Activated CD4-positive, alpha-beta T cell treated with anti-CD3 and anti-CD28 coated beads, Interleukin-2, amount 50 U/mL, for 48 hours (primary cell): ENCODE data around the gene FAM111A.
A peak's percentile ranks its signal among the peaks of the same experiment; 100 is the strongest.

ENCODE experiments used
- DNase-seq, 2 experiments: peaks; one replicate each; pipeline ENCODE4 v3.0.0-alpha.2; 2020

Gene FAM111A

DNA sequence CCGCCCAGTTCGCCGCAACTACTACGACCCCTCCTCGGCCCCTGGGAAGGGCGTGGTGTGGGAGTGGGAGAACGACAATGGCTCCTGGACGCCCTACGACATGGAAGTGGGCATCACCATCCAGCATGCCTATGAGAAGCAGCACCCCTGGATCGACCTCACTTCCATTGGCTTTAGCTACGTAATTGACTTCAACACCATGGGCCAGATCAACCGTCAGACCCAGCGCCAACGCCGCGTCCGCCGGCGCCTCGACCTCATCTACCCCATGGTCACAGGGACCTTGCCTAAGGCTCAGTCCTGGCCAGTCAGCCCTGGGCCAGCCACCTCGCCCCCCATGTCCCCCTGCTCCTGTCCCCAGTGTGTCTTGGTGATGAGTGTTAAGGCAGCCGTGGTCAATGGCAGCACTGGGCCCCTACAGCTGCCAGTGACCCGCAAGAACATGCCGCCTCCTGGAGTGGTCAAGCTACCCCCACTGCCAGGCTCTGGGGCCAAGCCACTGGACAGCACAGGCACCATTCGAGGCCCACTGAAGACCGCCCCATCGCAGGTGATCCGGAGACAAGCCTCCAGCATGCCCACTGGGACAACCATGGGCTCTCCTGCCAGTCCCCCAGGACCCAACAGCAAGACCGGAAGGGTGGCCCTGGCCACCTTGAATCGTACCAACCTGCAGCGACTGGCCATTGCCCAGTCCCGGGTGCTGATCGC, 39.2 kb downstream of the FAM111A start:
- DNase-seq, result no peak

DNA sequence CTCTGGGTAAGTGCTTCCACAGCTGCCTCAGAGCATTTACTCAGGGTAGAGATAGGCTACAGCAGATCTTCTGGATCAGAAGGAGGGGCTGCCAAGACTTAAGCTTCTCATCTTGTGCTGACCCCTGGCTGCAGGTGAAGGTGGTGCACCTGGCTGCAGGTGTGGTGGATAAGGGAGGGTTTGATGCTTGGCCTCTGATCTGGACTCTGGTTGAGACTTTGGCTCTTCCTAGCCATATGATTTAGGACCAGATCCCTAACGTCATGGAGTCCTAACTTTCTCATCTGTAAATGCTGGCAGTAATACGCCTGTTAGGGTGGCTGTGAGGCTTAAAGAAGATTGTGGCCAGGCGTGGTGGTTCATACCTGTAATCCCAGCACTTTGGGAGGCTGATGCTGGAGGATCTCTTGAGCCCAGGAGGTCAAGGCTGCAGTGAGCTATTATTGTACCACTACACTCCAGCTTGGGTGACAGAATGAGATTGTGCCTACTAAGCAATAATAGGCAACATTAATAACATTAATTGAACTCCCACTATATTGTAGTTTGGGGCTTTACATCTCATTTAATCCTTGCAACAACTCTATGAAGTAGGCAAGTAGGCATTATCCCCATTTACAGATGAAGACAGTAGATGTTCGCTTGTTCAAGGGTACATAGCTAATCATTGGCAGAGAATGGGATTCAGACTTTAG, 39.9 kb downstream of the FAM111A start:
- DNase-seq, result no peak

DNA sequence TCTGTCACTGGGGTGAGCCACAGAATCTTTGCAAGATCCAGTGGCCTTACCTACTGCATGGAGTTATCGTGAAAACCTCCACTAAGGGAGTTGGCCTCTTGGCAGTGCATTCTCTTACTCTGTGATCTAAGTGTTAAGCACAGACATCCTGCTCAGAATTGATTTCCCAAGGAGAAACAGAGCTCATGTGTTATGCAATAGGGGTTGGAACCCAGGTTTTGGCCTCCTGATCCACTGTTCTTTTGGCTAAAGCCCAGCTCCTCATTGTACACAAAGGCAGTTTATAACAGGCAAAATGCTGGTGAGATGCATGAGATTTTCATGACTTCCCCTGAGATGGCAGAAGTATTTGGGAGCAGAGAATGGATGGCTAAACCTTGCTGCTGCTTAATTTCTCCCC, 41.1 kb downstream of the FAM111A start:
- no peak for DNase-seq

DNA sequence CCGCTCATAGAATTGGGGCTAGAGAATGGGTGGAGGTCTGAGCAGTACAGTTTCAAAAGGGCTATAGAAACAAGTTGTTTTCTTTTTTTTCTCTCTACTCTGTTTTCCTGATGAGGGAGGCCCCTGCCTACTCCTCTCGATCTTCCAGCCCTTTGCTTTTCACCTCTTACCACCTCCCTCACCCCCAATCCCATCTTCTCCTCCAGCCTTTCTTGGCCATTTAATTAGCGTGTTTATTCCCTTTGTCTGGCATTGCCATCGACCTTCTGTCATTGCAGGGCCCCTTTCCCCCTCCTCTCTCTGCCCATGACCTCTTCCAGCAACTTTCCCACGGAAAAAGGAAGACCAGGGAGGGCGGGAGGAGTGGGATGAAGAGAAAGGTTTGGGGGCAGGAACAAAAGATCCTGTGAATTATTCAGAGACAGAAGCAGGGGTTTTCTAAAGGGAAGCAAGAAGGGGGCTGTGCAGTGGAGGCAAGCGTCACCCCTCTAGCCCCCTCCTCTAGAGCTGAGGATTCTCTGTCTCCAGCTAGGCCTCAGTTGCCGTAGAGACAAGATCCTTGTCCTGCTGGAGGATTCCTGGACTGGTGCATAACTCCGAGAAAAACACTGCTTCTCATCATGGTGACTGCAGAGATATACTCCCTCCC, 42.2 kb downstream of the FAM111A start:
- DNase-seq, result no peak

DNA sequence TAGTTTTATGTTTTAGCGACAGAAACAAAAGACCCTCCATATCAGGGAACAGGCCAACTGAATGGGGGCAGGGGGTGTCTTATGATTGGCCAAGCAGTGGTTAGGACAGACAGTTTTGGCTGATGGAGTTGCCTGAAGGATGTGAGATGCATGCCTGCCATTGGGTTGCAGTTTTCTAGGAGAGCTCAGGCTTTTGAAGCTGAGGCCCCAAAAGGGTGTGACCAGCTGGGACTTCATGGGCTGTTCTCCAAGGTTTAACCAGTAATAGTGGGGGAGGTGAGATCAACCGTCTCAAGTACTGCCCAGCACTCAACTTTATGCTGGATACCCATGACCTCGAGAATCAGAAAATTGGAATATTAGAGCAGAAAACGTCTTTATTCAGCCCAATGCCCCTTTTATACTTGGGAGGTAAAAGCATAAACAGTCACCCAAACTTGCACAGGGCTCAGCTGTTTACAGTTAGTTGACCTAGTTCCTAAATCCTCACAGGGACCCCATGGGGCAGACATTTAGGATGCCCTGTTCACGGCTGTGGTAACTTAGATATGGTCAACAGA, 42.8 kb downstream of the FAM111A start:
- no peak for DNase-seq

DNA sequence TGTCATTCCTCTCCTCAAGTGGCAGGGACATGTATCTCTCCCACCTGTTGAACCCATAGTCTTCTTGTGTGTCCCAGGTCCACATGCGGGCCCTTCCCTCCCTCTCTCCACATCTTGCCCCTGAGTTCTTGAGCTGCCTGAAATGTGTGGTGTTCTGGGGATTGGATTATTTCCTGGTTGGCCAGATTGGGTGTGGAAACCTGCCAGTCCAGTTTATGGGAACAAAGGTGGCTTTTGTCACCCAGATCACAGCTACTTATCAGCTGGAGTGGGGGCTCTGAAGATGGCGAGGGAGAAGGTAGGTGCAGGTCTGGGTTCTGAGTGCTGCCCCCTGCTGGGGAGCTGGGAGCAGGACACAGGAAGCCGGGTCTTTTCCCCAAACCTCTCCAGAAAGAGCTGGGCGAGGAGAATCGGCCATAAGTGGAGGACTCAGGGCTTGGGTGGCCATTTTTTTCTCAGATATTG, 43.5 kb downstream of the FAM111A start:
- DNase-seq, result peak; percentile 55 to 64

DNA sequence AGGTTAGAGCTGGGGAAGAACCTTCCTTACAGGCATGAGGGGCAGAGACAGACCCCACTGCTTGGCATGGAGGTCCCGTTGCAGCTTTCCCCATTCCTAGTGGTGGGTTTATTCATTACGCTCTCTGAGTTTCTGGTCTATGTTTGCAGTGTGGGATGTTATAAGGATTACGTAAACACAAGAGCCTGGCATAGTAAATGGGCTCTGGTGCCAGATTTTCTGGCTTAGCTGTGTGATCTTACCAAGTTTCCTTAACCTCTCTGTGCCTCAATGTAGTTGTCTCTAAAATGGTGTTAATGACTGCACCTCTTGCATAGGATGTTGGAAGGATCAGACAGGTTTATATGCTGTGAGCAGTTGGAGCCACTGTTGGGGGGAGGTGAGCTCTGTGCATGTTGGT, 44.4 kb downstream of the FAM111A start:
- DNase-seq, result no peak

DNA sequence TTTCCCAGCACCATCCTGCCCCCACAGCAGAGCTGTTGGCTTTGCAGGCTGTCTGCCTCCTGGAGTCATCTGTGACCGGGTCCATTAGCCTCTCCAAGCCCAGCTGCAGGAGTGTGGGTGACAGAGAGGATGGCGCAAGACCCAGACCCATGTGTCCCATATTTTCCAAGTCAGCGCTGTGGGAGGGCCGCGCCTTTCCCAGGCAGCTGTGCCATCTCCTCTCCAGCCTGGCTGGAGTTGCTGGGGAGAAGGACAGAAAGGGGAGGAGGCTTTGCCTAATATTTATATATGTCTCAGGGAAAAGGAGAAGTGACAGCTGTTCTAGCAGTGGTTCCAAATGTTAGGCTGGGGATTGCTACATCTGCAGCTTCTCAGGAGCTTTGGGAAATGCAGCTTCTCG, 44.9 kb downstream of the FAM111A start:
- no peak for DNase-seq

DNA sequence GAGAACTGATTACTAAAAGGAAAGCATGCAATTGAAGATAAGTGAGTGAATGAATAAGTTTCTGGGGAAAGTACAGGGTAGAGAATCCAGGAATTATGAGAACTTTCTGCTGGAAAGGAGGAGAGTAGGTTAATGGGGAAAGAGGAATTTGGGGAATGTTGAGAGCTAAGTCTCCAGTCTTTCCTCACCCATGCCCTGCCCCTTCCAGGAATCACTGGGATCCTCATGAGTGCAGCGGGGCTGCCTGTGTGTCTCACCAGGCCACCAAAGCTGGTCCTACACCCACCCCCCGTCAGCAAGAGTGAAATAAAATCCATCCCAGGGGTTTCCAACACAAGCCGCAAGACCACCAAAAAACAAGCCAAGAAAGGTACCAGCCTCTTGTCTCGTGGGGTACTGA, 46.3 kb downstream of the FAM111A start:
- no peak for DNase-seq

DNA sequence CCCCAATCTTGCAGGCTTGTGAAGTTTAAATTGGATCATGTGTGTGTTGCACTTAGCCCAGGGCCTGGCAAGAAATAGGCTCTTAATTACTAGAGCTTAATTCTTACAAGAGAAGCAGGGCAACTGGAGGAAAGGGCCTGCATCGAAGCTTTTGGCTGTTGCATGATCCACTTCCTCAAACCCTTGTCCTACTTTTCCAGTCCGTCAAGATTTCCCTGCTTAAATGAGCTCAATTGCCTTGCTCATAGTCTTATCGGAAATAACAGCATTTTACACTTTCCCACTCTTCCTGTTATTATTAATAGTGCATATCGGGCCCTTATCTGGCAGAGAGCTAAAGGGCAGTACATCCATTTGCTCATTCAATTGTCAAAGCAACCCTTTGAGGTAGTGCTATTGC, 47.3 kb downstream of the FAM111A start:
- no peak for DNase-seq

DNA sequence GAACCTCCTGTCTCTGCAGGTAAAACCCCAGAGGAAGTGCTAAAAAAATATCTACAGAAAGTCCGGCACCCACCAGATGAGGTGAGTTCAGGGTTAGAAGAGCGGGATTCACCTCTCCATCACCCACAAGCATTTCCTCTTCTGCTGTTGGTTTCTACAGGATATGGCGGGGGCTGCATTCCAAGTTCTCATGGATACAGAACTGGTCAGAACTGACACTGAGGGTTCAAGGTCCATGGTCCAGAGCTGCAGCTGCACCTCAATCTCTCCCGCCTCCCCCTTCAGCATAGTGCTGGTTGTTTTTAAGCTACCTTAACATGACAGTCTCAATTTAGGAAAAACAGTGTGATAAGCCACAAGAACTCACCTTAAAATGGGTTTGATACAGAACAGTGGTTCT, 48.4 kb downstream of the FAM111A start:
- no peak for DNase-seq

DNA sequence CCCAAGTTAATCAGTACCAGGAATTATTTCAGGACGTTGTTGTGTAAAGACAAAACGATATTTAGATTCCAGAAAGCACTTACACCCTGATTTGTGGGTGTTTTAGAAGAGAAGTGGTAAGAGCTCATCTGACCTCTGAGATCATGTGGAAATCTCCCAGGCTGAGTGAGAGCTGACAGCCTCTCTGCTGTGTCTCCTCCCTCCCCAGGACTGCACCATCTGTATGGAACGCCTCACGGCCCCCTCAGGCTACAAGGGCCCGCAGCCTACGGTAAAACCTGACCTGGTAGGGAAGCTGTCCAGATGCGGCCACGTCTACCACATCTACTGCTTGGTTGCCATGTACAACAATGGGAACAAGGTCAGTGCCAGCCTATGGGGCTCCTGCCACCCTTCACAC, 49.2 kb downstream of the FAM111A start:
- DNase-seq, result no peak

DNA sequence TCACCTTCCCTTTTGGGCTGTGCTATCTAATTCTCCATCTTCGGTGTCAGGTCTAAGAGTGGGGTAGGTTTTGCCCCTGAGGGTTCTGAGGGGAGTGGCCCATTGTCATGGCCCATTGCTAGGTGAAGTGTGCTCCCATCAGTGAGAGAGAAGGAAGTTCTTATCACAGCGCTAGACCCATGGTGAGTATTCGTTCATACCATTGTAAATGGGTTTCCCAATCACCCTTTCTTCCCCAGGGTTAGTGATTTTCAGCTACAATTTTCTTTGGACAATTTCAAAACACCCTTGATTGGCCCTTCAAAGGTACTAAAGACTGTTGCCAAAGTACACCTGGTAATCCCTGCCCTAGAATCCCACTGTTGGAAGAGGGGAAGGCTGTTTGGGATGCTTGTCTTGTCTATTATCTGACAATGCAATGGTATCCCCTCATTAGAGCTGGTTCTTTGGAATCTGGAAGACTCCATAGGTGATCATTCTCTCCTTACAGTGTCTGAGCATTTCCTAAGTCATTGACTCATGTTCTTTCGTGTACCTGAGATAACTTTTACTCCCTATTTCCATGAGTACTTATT, 49.9 kb downstream of the FAM111A start:
- DNase-seq, result no peak

DNA sequence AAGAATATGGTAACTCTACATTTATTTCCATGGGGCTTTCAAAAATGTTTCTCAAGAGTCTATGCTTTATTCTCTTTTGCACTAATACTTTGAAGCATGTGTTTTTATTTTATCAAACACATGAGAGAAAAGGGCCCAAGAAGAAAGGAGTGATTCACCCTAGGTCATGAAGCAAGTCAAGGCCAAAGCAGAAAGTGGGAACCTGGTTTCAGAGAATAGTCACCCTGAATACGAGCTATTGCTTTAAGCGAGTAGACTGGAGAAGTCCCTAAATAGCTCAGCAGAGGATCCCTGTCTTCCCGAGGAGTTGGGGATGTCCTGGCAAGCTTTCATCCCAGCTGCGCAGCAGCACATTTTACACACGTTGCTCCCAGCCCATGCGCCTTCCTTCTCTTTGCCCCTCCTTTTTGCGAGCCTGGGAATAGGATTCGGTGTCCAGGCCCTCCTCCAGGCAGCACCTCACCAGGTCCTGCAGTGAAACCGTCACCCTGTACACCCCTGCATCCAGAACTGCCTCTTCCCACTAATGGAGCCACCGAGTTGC, 51.0 kb downstream of the FAM111A start:
- DNase-seq, result no peak

DNA sequence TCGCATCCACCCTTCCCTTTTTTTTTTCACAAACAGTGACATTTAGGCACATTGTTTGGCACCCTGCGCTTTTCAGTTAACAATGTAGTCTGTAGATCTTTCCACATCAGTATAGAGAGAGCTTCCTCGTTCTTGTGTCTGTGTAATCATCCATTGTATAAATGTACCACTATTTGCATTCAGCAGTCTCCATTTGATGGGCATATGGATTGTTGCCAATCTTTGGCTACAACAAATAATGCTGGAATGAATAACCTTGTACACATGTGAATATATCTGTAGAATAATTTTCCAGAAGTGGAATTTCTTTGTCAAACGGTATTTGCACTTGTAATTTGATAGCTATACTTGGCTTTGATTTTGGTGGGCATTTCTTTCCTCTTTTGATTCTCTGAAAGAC, 52.9 kb downstream of the FAM111A start:
- DNase-seq, result no peak

DNA sequence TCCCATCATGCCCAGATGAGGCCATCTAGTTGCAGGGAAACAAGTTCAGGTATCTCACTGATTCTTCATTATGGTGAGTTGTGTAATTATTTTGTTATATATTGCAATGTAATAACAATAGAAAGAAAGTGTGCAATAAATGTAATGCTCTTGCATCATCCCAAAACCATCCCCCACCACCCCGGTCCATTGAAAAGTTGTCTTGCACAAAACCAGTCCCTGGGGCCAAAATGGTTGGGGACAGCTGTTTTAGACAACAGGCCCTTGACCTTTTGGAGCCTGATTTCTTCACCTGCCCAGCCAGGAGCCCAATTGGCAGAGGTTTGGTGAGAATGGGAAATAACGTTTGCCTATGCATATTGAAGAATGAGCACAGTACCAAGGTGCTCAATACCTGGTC, 54.1 kb downstream of the FAM111A start:
- no peak for DNase-seq

DNA sequence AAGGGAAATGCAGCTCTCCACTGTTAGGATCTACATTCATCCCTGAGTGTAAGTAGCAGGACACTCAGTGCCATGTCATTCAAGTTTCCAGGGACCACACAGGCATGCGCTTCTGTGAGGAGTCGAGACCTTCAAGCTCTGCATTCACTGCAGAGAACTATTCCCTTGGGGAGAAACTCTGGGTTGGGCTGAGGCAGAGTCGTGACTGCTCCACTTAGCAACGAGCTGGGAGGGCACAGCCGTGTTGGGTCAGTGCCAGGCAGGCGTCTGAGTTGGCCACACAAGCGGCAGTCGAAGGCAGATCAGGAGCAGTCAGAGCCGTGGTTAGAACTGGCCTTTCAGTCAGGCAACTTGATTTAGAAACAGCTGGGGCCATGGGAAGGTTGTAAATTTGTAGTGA, 55.3 kb downstream of the FAM111A start:
- DNase-seq, result no peak

DNA sequence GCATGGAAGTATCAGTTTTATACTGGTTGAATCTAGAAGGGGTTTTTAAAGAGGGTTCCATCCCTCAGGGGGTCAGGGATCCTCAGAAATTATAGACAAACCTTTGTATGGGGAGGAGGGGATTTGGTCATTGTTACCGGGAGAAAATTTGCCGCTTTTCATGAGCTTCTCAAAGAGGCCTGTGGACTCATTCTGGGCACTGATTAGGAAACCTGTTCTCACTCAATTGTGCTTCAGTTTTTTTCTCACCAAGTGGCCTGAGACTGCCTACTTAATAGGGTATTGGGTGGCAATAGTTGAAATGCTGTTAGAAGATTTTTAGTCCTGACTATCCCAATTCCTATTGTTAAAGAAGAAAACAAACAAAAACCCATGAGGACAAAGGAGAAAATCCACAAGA, 56.1 kb downstream of the FAM111A start:
- DNase-seq, result no peak

DNA sequence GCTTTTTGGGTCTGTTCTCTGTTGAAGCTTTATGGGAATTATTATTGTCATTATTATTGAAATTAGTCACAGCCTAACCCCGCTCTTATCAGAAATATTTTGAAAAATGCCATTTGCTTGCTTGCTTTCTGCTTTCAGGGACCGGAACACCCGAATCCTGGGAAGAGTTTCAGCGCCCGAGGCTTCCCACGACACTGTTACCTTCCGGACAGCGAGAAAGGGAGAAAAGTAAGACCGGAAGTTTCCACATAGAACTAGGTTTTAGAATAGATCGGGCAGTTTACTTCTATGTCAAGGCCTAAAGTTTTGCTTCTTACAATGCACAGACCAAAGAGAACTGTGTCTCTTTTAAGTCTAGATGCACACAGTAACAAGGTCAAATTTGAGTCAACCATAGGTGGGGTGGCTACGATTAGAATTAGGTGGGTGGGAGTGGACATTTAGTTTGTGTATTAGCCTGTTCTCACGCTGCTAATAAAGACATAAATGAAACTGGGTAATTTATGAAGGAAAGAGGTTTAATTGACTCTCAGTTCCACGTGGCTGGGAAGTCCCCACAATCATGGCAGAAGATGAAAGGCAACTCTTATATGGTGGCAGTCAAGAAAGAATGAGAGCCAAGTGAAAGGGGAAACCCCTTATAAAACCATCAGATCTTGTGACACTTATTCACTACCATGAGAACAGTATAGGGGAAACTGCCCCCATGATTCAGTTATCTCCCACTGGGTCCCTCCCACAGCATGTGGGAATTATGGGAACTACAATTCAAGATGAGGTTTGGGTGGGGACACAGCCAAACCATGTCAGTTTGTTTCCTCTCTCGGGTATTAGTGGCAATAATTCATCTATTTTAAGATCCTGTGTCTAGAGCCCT, 57.1 kb downstream of the FAM111A start:
- DNase-seq, result peak; percentile 25 to 37

DNA sequence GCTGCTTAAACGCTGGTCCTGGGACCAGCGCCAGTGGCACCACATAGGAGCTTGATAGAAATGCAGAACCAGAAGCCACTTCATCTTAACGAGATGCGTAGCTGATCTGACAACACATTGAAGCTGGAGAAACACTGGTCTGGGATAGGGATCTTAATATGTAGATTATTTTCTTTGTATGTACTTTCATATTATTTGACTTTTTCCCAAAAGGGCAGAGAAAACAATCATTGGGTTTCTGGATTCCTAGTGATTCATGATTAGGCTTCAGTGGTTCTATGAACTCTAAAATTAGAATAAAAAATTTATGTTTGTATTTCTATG, 57.7 kb downstream of the FAM111A start:
- DNase-seq, result no peak

DNA sequence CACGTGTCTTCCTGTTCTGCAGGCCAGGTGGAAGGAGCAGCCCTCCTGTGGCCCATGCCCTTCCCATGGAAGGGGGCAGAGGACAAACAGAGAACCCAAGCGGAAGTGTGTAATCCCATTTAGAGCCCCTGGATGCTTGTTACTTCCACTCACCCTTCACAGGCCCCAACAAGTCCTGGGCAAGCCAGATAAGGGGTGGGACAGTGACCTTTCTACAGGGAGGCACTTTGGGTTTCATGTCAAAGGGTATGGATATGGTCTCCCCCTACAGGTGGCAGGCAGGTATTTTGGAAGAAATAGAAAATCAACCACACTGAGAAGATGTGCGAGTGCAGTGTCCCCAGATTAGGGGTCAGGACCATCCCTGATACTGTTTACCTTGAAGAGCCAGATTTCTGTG, 58.7 kb downstream of the FAM111A start:
- DNase-seq, result no peak
